Spleen (tissue), 7 donors: Measurements from ENCODE around the gene ERG.

Experiments
- CTCF ChIP-seq, 11 experiments: fragments of 200-600 bp in 7 of 11; fragments of 450-650 bp in 4 of 11; sonication (generic) in 4 of 11; IDR thresholded peaks in 8 of 11; conservative IDR thresholded peaks in 3 of 11; 1 replicate in 7 of 11; 2 replicates in 4 of 11; pipeline versions ENCODE4 v1.4.0 to v1.8.0; 2016 to 2021; ENCODE audit warnings: antibody characterized with exemption in 11 of 11, inconsistent platforms in 4 of 11, mild to moderate bottlenecking in 1 of 11
- POLR2AphosphoS5 ChIP-seq, 3 donors: sonication (generic); formaldehyde crosslinking; IDR thresholded peaks; one replicate each; pipeline ENCODE4 v1.5.1; 2017; ENCODE audit warnings: antibody characterized with exemption in 3 of 3
- donor health status: DM: no; HTN: no; CAD: no; lungs with moderate emphysema.
- donor health status: DM: no; HTN: no; CAD: no.
- donor health status: DM: no; HTN: no; CAD: no.

DNA sequence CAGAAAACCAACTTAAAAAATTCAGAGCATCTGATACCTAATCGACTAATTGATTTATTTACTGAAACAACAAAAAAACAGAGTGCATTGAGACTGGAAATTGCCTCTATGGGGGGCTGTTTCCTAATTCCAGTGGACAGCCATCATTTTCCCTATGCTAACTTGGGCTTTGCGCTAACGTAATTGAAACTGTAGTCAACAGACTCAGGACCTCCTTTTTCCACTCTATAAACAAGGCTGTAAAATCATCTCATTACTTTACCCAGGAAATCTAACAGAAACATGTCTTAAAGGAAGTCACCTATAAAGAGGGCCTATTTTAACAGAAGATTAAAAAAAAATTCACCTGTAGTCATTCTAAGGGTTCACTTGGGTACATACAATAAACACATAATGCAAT, 2.1 kb downstream of the ERG start:
- TF ChIP-seq POLR2AphosphoS5 (IDR thresholded peaks at IDR 0.05) = no peak
- no peak for TF ChIP-seq CTCF (IDR thresholded peaks at IDR 0.05 in 8 of 11, conservative IDR thresholded peaks at IDR 0.05 in 3 of 11)
